SW480 (cell line): ENCODE data around the gene ALKBH7.
A peak's percentile ranks its signal among the peaks of the same experiment; 100 is the strongest.

Source experiments
- DNase-seq: peaks from one replicate; pipeline ENCODE4 v3.0.0-alpha.2; 2016; ENCODE audit warnings: low spot score

The ALKBH7 gene

DNA sequence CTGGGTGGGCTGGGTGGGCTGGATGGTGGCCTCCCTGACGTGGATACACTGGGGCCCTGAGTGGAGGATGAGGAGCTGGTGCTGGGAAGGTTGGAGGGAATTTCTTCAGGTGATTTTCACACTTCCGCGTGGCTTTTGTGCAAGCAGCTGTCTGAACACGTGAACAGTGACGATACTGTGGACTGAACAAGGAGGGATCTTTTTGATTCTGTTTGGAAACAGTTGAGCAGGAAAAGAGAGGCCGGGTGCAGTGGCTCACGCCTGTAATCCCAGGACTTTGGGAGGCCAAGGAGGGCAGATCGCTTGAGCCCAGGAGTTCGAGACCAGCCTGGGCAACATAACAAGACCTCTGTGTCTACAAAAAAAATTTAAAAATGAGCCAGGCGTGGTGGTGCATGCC, 29.5 kb downstream of the ALKBH7 start:
- DNase-seq = no peak

DNA sequence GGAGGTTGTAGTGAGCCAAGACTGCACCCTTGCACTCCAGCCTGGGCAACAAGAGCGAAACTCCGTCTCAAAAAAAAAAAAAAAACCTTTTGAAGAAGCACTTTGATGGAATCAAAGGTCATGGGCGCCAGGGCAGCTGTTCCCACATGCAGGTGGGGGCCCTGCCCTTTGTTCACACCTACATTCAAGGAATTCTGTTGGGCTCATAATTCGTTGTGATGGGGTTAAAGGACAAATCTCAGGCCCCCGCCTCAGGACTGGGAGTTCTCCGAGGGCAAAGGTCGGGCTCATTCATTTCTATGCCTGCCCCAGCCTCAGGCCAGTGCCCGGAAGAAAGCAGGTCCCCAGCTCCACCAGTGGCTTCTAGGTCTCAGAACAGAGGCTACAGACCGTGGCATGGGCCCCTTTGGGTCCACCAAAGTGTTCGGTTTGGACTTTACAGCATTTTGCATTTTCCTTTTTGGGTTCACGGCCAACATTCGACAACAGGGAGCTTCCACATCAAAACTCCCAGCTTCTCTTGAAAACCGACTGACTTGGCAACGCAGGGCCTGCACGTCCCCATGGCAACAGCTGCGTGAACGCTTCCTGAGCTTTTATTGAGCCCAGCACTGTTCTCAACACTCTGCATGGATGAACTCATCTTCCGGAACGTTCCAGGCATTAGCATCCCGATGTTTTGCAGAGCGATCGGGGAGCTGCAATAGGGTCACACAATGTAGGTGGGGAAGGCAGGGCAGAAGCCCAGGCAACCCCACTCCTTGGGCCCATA, 30.4 kb downstream of the ALKBH7 start:
- peak; percentile 57 for DNase-seq

GRCh38 chr19:6406401-6406800, 33.8 kb downstream of the ALKBH7 start:
- DNase-seq = no peak

DNA sequence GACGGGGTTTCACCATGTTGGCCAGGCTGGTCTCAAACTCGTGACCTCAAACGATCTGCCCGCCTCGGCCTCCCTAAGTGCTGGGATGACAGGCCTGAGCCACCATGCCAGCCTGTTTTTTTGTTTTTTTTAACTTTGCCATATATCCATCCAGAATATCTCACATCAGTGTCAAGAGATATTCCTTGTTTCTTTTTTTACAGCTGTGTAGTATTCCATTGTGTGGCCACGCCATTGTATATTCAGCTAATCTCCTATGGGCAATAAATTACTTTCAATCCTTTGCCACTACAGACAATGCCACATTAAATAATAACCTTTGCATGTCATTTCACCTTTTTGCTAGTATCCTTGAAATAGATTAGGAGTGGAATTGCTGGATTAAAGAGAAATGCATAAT, 36.8 kb downstream of the ALKBH7 start:
- no peak for DNase-seq

GRCh38 chr19:6412061-6412446, 39.5 kb downstream of the ALKBH7 start:
- no peak for DNase-seq

DNA sequence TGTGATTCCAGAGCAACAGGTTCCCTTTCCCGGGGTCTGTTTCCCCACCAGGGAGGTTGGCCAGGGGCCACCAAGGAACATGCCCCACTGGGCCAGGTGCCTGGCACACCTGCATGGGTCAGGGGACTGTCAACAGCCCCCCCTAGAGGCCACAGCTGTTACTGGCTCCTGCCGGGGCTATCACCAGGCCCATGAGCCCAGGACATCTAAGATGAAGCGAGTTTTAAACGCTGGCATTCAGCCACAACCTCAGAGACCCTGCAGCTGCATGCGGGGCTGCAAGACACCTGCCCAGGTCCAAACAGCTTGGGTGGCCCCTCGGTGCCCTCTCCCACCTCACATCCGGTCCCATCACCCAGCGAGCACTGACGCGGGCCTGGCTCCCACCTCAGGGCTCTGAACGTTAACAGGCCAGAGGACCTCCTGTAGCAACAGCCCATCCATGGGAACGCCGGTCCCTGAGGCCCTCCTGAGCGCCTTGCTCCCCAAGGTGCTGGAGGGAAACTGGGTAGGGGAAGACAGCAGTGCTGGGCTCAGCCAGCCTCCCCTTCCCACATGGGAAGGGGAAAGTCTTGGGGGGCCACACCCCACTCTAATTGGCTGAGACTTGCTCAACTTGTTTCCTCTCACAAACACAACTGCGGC, 40.0 kb downstream of the ALKBH7 start:
- no peak for DNase-seq

GRCh38 chr19:6413291-6413690, 40.7 kb downstream of the ALKBH7 start:
- no peak for DNase-seq

GRCh38 chr19:6413721-6414643, 41.4 kb downstream of the ALKBH7 start:
- no peak for DNase-seq

GRCh38 chr19:6414793-6415590, 42.4 kb downstream of the ALKBH7 start:
- no peak for DNase-seq

DNA sequence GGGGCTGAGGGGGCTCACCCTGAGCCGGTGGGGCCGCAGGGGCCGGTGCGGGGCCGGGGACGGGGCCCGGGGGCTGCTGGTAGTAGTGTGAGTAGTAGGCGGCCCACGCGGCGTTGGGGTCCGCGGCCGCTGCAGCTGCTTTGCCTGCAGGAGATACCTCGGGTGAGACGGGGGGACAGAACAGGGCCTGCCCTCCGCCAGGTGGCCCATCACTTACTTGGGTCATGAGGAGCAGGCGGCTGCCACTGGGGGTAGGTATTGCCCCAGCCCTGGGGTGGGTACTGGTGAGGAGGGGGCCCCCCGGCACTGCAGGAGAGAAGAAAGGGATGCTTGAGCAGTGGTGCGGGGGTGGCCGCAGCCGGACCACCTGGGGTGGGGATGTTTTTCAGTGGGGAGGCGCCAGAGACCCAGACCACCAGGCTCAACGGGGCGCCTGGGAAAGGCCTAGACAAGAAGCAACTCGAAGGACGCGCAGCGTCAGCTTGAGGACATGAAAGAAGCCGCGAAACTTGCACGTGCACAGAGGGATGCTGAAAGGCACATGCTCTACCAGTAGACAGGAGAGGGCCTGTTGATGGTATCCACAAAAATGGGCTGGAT, 43.1 kb downstream of the ALKBH7 start:
- DNase-seq = no peak

GRCh38 chr19:6416658-6417405, 44.2 kb downstream of the ALKBH7 start:
- DNase-seq = no peak

DNA sequence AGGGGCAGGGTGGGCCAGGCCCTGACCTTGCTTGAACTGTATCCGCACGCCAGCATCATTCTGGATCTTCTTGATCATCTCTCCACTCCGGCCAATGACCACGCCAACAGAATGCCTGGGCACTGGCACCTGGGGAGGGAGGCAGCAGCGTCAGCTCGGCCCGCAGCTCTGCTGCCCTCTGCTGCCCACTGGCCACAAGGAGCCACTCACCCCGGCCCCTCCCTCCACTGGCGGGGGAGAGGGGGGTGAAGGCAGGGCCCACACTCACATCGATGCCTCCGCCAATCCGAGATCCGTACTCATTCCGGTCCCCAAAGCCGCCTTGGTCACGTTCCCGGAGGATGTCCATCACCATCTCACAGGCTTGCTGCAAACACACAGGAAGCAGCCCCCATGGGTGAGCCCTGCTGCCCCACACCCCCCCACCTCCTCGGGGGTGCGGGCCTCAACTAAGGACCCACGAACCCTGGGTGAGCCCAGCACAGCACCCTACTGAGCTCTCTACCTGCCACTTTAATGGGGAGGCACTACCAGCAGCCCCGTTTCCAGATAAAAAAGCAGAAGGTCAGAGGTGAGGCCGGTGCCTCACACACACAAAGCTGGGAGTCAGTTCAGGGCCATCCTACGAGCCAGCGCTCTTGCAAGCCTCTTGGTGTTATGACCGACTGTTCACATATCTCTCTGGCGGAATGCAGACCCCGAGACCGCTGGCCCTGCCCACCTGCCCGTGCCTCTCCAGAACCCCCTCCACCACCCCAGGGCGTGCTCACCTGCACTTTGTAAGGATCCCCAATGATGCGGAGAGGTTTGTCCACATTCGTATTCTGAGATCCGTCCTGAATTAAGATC, 45.3 kb downstream of the ALKBH7 start:
- no peak for DNase-seq

- DNase-seq = no peak
Measured at GRCh38 chr19:6418562-6418932, 46.0 kb downstream of the ALKBH7 start.

GRCh38 chr19:6421075-6422014, 48.8 kb downstream of the ALKBH7 start:
- DNase-seq = no peak

DNA sequence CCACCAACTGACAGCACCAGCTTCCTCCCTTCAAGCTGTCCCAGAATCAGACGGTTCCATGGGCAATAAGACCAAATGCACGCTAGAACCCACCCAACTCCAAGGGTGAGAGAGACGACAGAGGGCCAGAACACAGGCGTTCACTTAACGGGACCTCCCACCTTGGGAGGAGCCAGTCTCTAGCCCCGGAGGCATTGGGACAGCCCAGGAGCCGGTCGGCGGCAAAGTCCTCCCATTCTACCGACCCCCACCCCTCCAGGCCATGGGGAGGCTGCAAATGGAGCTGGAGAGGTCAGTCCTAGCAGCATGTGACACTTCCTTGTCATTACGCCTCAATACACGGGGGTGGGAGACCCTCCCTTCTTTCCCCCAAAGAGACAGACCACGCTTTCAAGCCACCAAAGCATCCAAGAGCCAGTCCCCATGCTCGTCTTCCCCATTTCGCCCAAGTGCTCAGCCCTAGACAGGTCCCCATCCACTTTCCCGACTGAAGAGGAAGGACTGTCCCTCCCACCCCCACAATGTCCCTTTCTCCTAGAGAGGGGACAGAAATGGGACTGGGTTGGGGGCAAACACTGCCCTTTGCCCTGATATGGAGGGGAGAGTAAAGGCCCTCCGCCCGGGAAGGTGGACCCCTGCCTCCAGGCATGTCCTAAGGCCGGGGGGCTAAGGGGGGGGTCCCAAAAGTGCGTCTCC, 51.1 kb downstream of the ALKBH7 start:
- DNase-seq = no peak

GRCh38 chr19:6424195-6424938, 51.8 kb downstream of the ALKBH7 start, which contains the start of gene KHSRP:
Gene KHSRP, minus strand, starts transcription at chr19:6424811. Its CDS starts 110 bp downstream, at chr19:6424701.
- DNase-seq = no peak
